Smooth muscle cell of the umbilical artery (primary cell): ENCODE measurements around the gene PPP1R9B. TPM values are rescaled to one million over a fixed set of nuclear protein-coding genes. Genes with fewer than 3 reads are reported as not detected.

ENCODE experiments used
- total RNA-seq: library from RNA; depleted of rRNA; stranded (reverse); fragments of >200 nt; gene quantifications from 2 replicates; pipeline ENCODE4 v1.2.3, GENCODE V29; 2014

Gene PPP1R9B, protein sequence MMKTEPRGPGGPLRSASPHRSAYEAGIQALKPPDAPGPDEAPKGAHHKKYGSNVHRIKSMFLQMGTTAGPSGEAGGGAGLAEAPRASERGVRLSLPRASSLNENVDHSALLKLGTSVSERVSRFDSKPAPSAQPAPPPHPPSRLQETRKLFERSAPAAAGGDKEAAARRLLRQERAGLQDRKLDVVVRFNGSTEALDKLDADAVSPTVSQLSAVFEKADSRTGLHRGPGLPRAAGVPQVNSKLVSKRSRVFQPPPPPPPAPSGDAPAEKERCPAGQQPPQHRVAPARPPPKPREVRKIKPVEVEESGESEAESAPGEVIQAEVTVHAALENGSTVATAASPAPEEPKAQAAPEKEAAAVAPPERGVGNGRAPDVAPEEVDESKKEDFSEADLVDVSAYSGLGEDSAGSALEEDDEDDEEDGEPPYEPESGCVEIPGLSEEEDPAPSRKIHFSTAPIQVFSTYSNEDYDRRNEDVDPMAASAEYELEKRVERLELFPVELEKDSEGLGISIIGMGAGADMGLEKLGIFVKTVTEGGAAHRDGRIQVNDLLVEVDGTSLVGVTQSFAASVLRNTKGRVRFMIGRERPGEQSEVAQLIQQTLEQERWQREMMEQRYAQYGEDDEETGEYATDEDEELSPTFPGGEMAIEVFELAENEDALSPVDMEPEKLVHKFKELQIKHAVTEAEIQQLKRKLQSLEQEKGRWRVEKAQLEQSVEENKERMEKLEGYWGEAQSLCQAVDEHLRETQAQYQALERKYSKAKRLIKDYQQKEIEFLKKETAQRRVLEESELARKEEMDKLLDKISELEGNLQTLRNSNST
- 29.4 and 36.7 TPM in 2 replicates for total RNA-seq

GRCh38 chr17:50150354-50151040 lies at the start of gene PPP1R9B:
TSS of gene PPP1R9B (minus strand) at chr17:50150677. CDS start at chr17:50150513, 164 bp downstream.

GRCh38 chr17:50165867-50166517 lies 15.5 kb upstream of the PPP1R9B start, which contains the start of gene SGCA:
TSS of gene SGCA (plus strand) at chr17:50166005. CDS start at chr17:50166041, 36 bp downstream.

DNA sequence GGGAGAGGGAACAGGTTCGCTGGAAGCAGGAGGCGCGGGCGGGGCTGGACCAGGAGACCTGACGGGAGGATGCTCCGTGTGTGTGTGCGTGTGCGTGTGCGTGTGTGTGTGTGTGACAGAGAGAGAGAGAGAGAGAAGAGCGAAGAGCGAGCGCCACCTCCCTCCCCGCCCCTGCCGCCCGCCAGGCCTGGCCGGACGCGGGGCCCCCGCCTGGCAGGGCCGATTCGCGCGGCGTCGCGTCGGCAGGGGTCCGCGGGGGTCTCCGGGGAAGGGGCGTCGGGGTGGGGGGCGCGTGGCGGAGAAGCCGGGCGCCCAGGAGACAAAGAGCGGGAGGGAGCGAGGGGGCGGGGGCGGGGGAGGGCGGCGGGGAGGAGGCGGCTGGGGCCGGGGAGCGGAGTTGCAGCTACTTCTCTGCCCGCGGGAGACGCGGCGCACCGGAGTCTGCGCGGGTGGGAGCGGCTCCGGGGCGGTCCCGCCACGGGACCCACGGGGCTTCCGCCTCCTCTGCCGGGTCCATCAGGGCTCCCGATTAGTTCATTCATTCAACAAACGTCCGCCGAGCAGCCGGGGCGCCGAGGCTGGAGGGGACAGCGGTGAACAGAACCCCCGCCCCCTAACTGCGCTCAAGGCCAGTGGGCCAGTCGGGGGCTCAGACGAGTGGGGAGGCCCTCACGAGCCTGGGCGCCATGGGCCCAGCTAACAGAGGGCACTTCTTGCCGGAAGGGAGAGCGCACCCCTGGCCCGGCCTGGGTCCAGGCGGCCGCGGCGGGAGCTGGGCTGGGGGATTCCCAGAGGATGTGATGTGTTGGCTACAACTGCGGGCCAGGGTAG lies 20.5 kb downstream of the PPP1R9B start, which contains the start of gene SAMD14:
Gene SAMD14, minus strand, starts transcription at position 433 of the 831 bp plus-strand sequence. CDS start 5,201 bp downstream, outside the sequence.

DNA sequence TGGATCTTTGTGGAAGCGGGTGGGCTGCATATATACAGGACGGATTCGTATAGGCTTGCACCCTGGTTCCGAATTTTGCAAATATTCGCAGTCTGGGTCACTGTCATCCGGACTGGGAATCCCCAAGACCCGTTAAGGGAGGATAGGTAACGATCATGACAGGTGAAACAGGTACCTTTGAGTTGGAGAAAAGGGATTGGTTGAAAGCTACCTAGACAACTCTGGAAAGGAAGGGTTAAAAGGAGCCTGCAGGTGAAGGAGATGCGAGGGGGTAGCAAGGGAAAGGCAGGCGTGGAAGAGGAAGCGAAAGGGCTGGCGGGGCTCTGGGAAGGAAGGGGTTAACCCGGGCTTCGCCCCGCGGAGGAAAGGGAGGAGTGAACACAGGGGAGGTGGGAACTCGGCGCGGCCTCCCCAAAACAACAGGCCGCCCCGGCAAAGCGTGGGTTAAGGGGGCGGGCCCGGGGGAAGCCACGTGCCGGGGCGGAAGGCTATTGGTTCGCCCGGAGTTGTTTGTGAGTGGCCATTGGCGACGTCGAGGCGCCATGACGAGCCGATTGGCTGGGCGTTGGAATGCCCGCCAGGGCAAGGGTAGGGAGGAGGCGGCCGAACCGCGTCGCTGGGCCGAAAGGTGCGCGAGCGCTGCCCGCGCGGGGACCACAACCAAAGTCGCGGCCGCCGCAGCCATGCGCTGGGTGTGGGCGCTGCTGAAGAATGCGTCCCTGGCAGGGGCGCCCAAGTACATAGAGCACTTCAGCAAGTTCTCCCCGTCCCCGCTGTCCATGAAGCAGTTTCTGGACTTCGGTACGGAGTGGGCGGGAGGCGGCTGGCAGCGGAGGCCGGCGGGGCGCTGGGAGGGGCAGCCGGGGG lies 55.5 kb downstream of the PPP1R9B start, which contains the start of gene PDK2:
Gene PDK2, plus strand, starts transcription at position 599 of the 867 bp plus-strand sequence. Its CDS starts 85 bp downstream, at position 684.

Other genes with a start within 250 kb of the PPP1R9B start
- not detected in 2 replicates for gene DLX4, start 181.5 kb downstream of the PPP1R9B start, total RNA-seq
- not detected in 2 replicates for gene DLX3, start 155.5 kb downstream of the PPP1R9B start, total RNA-seq
- 114 and 588 TPM in 2 replicates for gene ITGA3, start 94.6 kb downstream of the PPP1R9B start, total RNA-seq
- gene PDK2, start 55.3 kb downstream of the PPP1R9B start, total RNA-seq = 13.1 and 16.1 TPM in 2 replicates
- 5.3 and 6.6 TPM in 2 replicates for gene SAMD14, start 20.5 kb downstream of the PPP1R9B start, total RNA-seq
- 1.5 and 2.1 TPM in 2 replicates for gene SGCA, start 15.3 kb upstream of the PPP1R9B start, total RNA-seq
- 2,683 and 6,310 TPM in 2 replicates for gene COL1A1, start 51.0 kb upstream of the PPP1R9B start, total RNA-seq
- 0.09 TPM in 1 of 2 replicates, not detected in the other for gene TMEM92, start 123.8 kb upstream of the PPP1R9B start, total RNA-seq
- 65.6 and 108 TPM in 2 replicates for gene XYLT2, start 195.4 kb upstream of the PPP1R9B start, total RNA-seq
- 26.2 and 56.7 TPM in 2 replicates for gene MRPL27, start 222.5 kb upstream of the PPP1R9B start, total RNA-seq
- 0.59 and 4.3 TPM in 2 replicates for gene EME1, start 222.6 kb upstream of the PPP1R9B start, total RNA-seq
- 157 and 297 TPM in 2 replicates for gene LRRC59, start 246.8 kb upstream of the PPP1R9B start, total RNA-seq